Prostate gland (tissue), 2 donors: ENCODE results near the gene DPYD. TPM values are rescaled to one million over a fixed set of nuclear protein-coding genes. Genes with fewer than 3 reads are reported as not detected.

ENCODE experiments used
- DNase-seq: peaks from one replicate; pipeline ENCODE4 v3.0.0-alpha.2; 2019; ENCODE audit warnings: low spot score
- H3K27ac ChIP-seq, 2 donors: fragments of 200-600 bp; sonication (generic); 2 replicates each; pipeline ENCODE4 v1.5.1; 2017 to 2019
- H3K27me3 ChIP-seq: fragments of 200-600 bp; sonication (generic); replicated peaks from 2 replicates; pipeline ENCODE4 v1.5.1; 2019; ENCODE audit not compliant: insufficient read depth
- H3K36me3 ChIP-seq, 2 donors: fragments of 200-600 bp; sonication (generic); 1 replicate in 1 of 2; 2 replicates in 1 of 2; pipeline versions ENCODE4 v1.5.1 to v1.8.1; 2017 to 2019
- H3K4me1 ChIP-seq: fragments of 200-600 bp; sonication (generic); replicated peaks from 2 replicates; pipeline ENCODE4 v1.5.1; 2019
- H3K4me3 ChIP-seq, 2 donors: fragments of 200-600 bp; sonication (generic); 2 replicates each; pipeline ENCODE4 v1.5.1; 2017 to 2019
- H3K9me3 ChIP-seq: fragments of 200-600 bp; sonication (generic); 2 replicates; pipeline ENCODE4 v1.5.1; 2017
- POLR2A ChIP-seq: fragments of 450-650 bp; IDR thresholded peaks from one replicate; pipeline ENCODE4 v1.6.1; 2016; ENCODE audit warnings: antibody characterized with exemption, mild to moderate bottlenecking
- POLR2AphosphoS5 ChIP-seq: sonication (generic); formaldehyde crosslinking; IDR thresholded peaks from one replicate; pipeline ENCODE4 v1.6.1; 2017; ENCODE audit warnings: antibody characterized with exemption
- WGBS: methylation state at CpG from one replicate; pipeline ENCODE4 v1.1.5; 2018; 5-methylcytosine and 5-hydroxymethylcytosine counted together
- intact Hi-C: fragments of 100-400 bp; cut with DNase I; formaldehyde crosslinking; loops from one replicate; pipeline ENCODE4 v1.14.2; 2022
- total RNA-seq, 2 donors: library from RNA; depleted of rRNA; stranded (reverse); fragments of >200 nt; gene quantifications; one replicate each; pipeline ENCODE4 v1.1.0, GENCODE V29; 2016
- TF ChIP-seq, protein P1 (sequence below), 4 experiments: fragments of 200-600 bp in 2 of 4; fragments of 450-650 bp in 2 of 4; sonication (generic) in 2 of 4; IDR thresholded peaks; 1 replicate in 3 of 4; 2 replicates in 1 of 4; pipeline ENCODE4 v1.5.1; 2016 to 2019; ENCODE audit warnings: antibody characterized with exemption in 4 of 4, mild to moderate bottlenecking in 2 of 4, moderate library complexity in 2 of 4

The DPYD gene
- total RNA-seq, 2 donors from 2014 or later: 18.2 to 19.7 TPM

DNA sequence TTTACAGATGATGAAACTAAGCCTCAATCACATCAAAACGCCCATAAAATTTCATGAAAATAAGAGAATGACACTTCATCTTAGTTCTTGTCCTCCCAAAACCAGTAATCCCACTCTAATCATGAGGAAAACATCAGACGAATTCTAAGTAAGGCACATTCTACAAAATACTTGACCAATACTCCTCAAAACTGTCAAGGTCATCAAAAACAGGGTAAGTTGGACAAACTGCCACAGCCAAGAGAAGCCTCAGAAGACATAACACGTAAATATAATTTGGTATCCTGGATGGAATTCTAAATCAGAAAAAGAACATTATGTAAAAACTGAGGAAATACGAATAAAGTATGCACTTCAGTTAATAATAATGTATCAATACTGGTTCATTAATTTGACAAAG, 128.2 kb downstream of the DPYD start:
- Histone ChIP-seq H3K4me3 (no peak overlapping the region), H3K9me3 (no peaks in the 10 kb centered on the region), H3K27me3 (no peaks in the 10 kb centered on the region), H3K27ac (no peak overlapping the region), H3K4me1 (peaks cover 6% of the 10 kb centered on the region), H3K36me3 (no peaks in the 10 kb centered on the region)
- no peak for TF ChIP-seq POLR2A
- TF ChIP-seq POLR2AphosphoS5: no peak
- TF ChIP-seq, protein P1, sequence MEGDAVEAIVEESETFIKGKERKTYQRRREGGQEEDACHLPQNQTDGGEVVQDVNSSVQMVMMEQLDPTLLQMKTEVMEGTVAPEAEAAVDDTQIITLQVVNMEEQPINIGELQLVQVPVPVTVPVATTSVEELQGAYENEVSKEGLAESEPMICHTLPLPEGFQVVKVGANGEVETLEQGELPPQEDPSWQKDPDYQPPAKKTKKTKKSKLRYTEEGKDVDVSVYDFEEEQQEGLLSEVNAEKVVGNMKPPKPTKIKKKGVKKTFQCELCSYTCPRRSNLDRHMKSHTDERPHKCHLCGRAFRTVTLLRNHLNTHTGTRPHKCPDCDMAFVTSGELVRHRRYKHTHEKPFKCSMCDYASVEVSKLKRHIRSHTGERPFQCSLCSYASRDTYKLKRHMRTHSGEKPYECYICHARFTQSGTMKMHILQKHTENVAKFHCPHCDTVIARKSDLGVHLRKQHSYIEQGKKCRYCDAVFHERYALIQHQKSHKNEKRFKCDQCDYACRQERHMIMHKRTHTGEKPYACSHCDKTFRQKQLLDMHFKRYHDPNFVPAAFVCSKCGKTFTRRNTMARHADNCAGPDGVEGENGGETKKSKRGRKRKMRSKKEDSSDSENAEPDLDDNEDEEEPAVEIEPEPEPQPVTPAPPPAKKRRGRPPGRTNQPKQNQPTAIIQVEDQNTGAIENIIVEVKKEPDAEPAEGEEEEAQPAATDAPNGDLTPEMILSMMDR (IDR thresholded peaks at IDR 0.05): no peak
- 91% methylated on average over 4 of the region's 4 CpGs for WGBS
- intact Hi-C loops: no loop called here
- no peak for DNase-seq

DNA sequence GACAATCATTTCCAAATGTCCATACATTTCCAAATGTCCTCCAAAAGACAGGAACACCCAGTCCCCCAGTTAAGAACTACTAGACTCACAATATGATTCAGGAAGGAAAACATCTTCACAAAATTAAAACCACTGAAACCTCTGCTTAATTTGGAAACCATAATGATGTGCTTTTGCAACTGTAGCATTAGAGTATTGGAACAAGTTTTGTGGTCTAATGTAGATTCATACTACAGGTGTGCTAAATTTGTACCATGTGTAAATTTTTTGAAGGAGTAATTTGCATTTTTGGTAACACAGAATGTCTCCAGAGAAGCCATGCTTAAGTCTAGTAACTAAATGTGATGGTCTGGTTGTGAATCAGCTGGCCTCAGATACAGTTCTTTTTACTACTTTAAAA, 129.6 kb downstream of the DPYD start:
- Histone ChIP-seq H3K27me3 (no peaks in the 10 kb centered on the region), H3K4me1 (no peaks in the 10 kb centered on the region), H3K27ac (no peak overlapping the region), H3K36me3 (no peaks in the 10 kb centered on the region), H3K4me3 (no peak overlapping the region), H3K9me3 (no peaks in the 10 kb centered on the region)
- DNase-seq: no peak
- TF ChIP-seq POLR2A (no peak), POLR2AphosphoS5 (no peak)
- TF ChIP-seq, protein P1 (IDR thresholded peaks at IDR 0.05): no peak
- intact Hi-C loops: no loop called here

- no peaks in the 10 kb centered on the region for H3K9me3 ChIP-seq
- intact Hi-C loops: no loop called here
- 18% methylated on average over 2 of the region's 2 CpGs for whole genome bisulfite sequencing
- TF ChIP-seq POLR2A (no peak), POLR2AphosphoS5 (no peak)
- TF ChIP-seq, protein P1 (IDR thresholded peaks at IDR 0.05): no peak
- no peak overlapping the region for H3K4me3 ChIP-seq
- no peaks in the 10 kb centered on the region for H3K4me1 ChIP-seq
- no peak for DNase-seq
- no peaks in the 10 kb centered on the region for H3K27me3 ChIP-seq
- H3K27ac ChIP-seq: no peak overlapping the region
- H3K36me3 ChIP-seq: no peaks in the 10 kb centered on the region
These were observed 133.6 kb downstream of the DPYD start for GRCh38 chr1:97787231-97787630.

DNA sequence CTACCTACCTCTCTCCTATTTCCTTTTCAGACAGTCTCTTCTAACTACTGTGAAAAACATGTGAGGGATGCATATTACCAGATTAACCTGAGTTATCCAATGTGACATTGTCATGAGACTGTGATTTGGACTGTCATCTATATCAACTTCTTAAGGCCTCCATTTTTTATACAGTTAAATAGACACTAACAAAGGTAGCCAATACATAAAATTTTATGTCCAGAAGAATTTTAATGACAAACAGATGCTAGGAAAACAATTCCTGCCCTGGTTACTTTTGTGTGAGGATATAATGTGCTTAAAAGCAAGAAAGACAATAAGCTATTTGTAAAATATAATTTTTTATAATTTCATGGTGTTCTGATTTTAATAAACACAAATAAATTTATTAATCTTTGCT, 136.2 kb downstream of the DPYD start:
- intact Hi-C loops: no loop called here
- H3K36me3 ChIP-seq: no peaks in the 10 kb centered on the region
- H3K4me1 ChIP-seq: no peaks in the 10 kb centered on the region
- H3K27me3 ChIP-seq: no peaks in the 10 kb centered on the region
- no peaks in the 10 kb centered on the region for H3K9me3 ChIP-seq
- H3K4me3 ChIP-seq: no peak overlapping the region
- TF ChIP-seq POLR2AphosphoS5: no peak
- TF ChIP-seq, protein P1 (IDR thresholded peaks at IDR 0.05): no peak
- no peak for TF ChIP-seq POLR2A
- DNase-seq: no peak
- H3K27ac ChIP-seq: no peak overlapping the region

DNA sequence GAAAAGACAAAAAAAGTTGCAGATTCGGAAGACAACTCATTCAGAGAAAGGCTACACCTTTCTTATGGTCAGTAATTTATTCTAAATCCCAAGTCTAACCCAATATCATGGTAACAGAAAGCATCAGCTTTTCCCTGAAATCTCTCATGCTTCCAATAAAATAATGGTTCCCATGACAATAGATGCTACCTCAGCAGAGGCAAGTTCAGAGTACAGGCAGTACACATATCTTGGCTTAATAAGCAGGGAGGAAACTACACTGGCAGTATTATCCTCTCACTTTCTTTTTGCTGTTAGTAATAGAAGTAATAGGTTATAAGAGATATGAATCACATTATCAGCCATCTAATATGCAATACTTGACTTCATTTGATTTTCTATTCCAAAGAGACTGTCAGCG, 137.1 kb downstream of the DPYD start:
- no peak for DNase-seq
- H3K36me3 ChIP-seq: no peaks in the 10 kb centered on the region
- no peaks in the 10 kb centered on the region for H3K4me1 ChIP-seq
- no peaks in the 10 kb centered on the region for H3K9me3 ChIP-seq
- TF ChIP-seq, protein P1 (IDR thresholded peaks at IDR 0.05): no peak
- TF ChIP-seq POLR2AphosphoS5 (no peak), POLR2A (no peak)
- intact Hi-C loops: no loop called here
- H3K4me3 ChIP-seq: no peak overlapping the region
- 81% methylated on average over 2 of the region's 2 CpGs for WGBS
- H3K27me3 ChIP-seq: no peaks in the 10 kb centered on the region
- no peak overlapping the region for H3K27ac ChIP-seq
